Karpas-422 (cell line): Measurements from ENCODE around the gene PATJ. TPM values are rescaled to one million over a fixed set of nuclear protein-coding genes. Genes with fewer than 3 reads are reported as not detected.

Experiments used
- DNase-seq: peaks from one replicate; pipeline ENCODE4 v3.0.0-alpha.2; 2015
- H2AFZ ChIP-seq: fragments of 200-600 bp; sonication (generic); 2 replicates; pipeline ENCODE4 v1.6.1; 2014; ENCODE audit warnings: antibody characterized with exemption, low read length, mixed read lengths
- H3K27ac ChIP-seq: fragments of 200-600 bp; sonication (generic); 2 replicates; pipeline ENCODE4 v1.5.1; 2014; ENCODE audit warnings: mild to moderate bottlenecking, low read length, moderate library complexity
- H3K27me3 ChIP-seq: fragments of 200-600 bp; sonication (generic); 2 replicates; pipeline ENCODE4 v1.6.1; 2014; ENCODE audit warnings: low read length, mixed read lengths
- H3K36me3 ChIP-seq: fragments of 200-600 bp; sonication (generic); 2 replicates; pipeline ENCODE4 v1.6.1; 2014; ENCODE audit warnings: low read length, mixed read lengths; ENCODE audit not compliant: insufficient read depth
- H3K4me1 ChIP-seq: fragments of 200-600 bp; sonication (generic); 2 replicates; pipeline ENCODE4 v1.6.1; 2014; ENCODE audit warnings: mild to moderate bottlenecking, low read length, mixed read lengths
- H3K4me2 ChIP-seq: fragments of 200-600 bp; sonication (generic); 2 replicates; pipeline ENCODE4 v1.6.1; 2014; ENCODE audit warnings: low read length, low read depth, mild to moderate bottlenecking; ENCODE audit not compliant: poor library complexity, severe bottlenecking
- H3K4me3 ChIP-seq: fragments of 200-600 bp; sonication (generic); 2 replicates; pipeline ENCODE4 v1.5.1; 2014; ENCODE audit warnings: mild to moderate bottlenecking, antibody characterized with exemption, low read length, mixed read lengths
- H3K79me2 ChIP-seq: fragments of 200-600 bp; sonication (generic); 2 replicates; pipeline ENCODE4 v1.6.1; 2014; ENCODE audit warnings: mild to moderate bottlenecking, low read length, mixed read lengths
- H3K9ac ChIP-seq: fragments of 200-600 bp; sonication (generic); 2 replicates; pipeline ENCODE4 v1.6.0; 2014; ENCODE audit warnings: low read length
- H3K9me2 ChIP-seq: fragments of 200-600 bp; sonication (generic), shearing (Covaris generic); replicated peaks from 2 replicates; pipeline ENCODE4 v1.6.0; 2014; ENCODE audit warnings: mild to moderate bottlenecking, low read length, moderate library complexity; ENCODE audit not compliant: insufficient read depth
- H3K9me3 ChIP-seq: fragments of 300-700, 200-600 bp; sonication (generic); 2 replicates; pipeline ENCODE4 v1.6.1; 2014; ENCODE audit warnings: low read length, mixed read lengths
- H4K20me1 ChIP-seq: fragments of 200-600 bp; sonication (generic); 2 replicates; pipeline ENCODE4 v1.6.1; 2014; ENCODE audit warnings: mild to moderate bottlenecking, antibody characterized with exemption, low read length, low read depth; ENCODE audit not compliant: insufficient read depth
- total RNA-seq: library from RNA; depleted of rRNA; stranded (reverse); fragments of >200 nt; shearing (Covaris generic); gene quantifications from 2 replicates; pipeline ENCODE4 v1.2.3, GENCODE V29; 2014; ENCODE audit warnings: low replicate concordance

PATJ gene
- total RNA-seq, 1 experiment from 2014 or later, result not detected

DNA sequence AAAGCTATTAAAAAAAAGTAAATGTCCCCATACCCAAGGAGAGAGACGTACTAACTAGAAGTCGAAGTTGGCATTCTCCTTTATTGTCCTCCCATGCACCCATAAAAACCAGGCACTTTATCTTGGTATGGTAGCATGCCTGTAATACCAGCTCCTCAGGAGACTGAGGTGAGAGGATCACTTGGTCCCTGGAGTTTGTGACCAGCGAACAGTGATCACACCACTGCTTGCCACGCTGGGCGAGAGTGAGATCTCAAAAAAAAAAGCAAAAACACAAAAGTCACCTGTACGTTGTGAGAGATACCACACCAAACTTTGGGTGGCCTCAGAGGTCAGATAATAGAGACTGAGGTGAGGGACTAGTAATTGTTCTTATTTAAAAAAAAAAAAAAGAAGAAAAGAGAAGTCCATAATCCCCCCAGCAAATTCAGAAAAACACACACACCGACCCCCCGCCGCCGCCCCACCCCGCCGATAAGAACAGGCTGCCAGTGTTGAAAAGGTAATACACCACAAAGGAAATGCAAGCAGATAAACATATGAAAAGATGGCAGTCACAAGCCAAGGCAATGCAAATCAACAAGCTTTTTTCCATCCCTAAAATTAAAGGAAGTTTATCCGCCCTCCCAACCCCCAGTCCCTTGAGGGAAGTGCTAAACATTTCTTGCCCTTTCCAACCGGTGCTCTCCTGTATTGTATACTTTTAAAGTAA lies 455.9 kb downstream of the PATJ start:
- H3K4me1 ChIP-seq, result no peaks in the 10 kb centered on the region
- no peaks in the 10 kb centered on the region for H3K79me2 ChIP-seq
- no peaks in the 10 kb centered on the region for H3K36me3 ChIP-seq
- H3K4me3 ChIP-seq, result no peak overlapping the region
- no peak overlapping the region for H3K27ac ChIP-seq
- H3K27me3 ChIP-seq, result no peaks in the 10 kb centered on the region
- H4K20me1 ChIP-seq, result no peaks in the 10 kb centered on the region
- H3K9ac ChIP-seq, result no peak overlapping the region
- H3K9me3 ChIP-seq, result no peaks in the 10 kb centered on the region
- H3K4me2 ChIP-seq, result no peak overlapping the region
- H2AFZ ChIP-seq, result no peak overlapping the region
- no peak for DNase-seq
- H3K9me2 ChIP-seq, result no peaks in the 10 kb centered on the region

DNA sequence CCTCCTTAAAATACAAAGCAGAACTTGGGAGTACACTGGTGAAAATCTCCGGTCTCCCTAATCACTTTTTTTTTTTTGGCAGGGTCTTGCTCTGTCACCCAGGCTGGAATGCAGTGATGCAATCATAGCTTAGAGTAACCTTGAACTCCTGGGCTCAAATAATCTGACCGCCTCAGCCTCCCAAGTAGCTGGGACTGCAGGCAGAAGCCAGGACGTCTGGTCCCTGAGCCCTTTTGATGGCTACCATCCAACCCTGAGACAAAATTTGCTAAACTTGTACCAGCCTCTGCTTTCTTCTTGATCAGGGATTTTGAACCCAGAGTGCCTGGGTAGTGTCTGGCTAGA lies 456.5 kb downstream of the PATJ start:
- Histone ChIP-seq H3K27ac (no peak overlapping the region), H3K79me2 (no peaks in the 10 kb centered on the region), H3K4me2 (no peak overlapping the region), H3K9me2 (no peaks in the 10 kb centered on the region), H3K36me3 (no peaks in the 10 kb centered on the region), H3K9ac (no peak overlapping the region), H3K27me3 (no peaks in the 10 kb centered on the region), H4K20me1 (no peaks in the 10 kb centered on the region), H3K4me3 (no peak overlapping the region), H3K4me1 (no peaks in the 10 kb centered on the region), H3K9me3 (no peaks in the 10 kb centered on the region), H2AFZ (no peak overlapping the region)
- no peak for DNase-seq

DNA sequence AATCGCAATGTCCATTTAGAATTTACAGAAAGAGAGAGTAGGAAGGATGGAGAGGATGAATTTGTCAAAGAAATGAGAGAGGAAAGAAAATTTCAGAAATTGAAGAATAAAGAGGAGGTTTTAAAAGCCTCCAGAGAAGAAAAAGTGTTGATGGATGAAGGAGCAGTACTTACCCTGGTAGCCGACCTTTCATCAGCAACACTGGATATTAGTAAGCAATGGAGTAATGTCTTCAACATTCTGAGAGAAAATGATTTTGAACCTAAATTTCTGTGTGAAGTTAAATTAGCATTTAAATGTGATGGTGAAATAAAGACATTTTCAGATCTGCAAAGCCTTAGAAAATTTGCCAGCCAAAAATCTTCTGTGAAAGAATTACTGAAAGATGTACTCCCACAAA lies 464.9 kb downstream of the PATJ start:
- H3K9me2 ChIP-seq, result no peaks in the 10 kb centered on the region
- no peak for DNase-seq
- H3K27ac ChIP-seq, result no peak overlapping the region
- no peaks in the 10 kb centered on the region for H4K20me1 ChIP-seq
- H3K9ac ChIP-seq, result no peak overlapping the region
- H3K4me2 ChIP-seq, result no peak overlapping the region
- H3K9me3 ChIP-seq, result peaks cover 7% of the 10 kb centered on the region; the same call in 1 of the 2 replicates
- no peak overlapping the region for H3K4me3 ChIP-seq
- H3K79me2 ChIP-seq, result no peaks in the 10 kb centered on the region
- no peaks in the 10 kb centered on the region for H3K4me1 ChIP-seq
- no peak overlapping the region for H2AFZ ChIP-seq
- peaks cover 5% of the 10 kb centered on the region; the same call in 1 of the 2 replicates for H3K27me3 ChIP-seq
- no peaks in the 10 kb centered on the region for H3K36me3 ChIP-seq

DNA sequence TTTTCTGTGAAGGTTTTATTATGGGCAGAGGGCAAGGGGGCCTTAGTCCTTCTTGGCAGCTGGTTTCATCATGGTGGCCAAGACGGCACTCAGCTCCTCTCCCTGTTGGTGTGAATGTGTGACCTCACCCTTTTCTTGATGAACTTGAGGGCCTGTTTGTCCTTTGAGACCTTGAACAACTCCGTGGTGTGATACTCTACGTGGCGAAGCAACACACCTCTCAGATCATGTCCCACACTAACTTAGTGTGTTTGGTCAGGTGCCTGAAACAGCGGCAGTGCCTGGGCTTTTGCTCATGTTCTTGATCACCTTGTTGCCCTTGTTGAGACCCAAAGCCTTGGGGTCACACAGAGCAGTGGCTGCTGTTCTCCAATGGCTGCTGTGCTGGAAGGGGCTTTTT lies 465.8 kb downstream of the PATJ start:
- H3K9me2 ChIP-seq, result no peaks in the 10 kb centered on the region
- H3K4me3 ChIP-seq, result no peak overlapping the region
- no peaks in the 10 kb centered on the region for H3K79me2 ChIP-seq
- H3K4me2 ChIP-seq, result no peak overlapping the region
- DNase-seq, result no peak
- peaks cover 5% of the 10 kb centered on the region; the same call in 1 of the 2 replicates for H3K27me3 ChIP-seq
- H4K20me1 ChIP-seq, result no peaks in the 10 kb centered on the region
- H3K9ac ChIP-seq, result no peak overlapping the region
- H3K4me1 ChIP-seq, result no peaks in the 10 kb centered on the region
- no peak overlapping the region for H2AFZ ChIP-seq
- H3K27ac ChIP-seq, result no peak overlapping the region
- peaks cover 7% of the 10 kb centered on the region; the same call in 1 of the 2 replicates for H3K9me3 ChIP-seq
- H3K36me3 ChIP-seq, result no peaks in the 10 kb centered on the region

DNA sequence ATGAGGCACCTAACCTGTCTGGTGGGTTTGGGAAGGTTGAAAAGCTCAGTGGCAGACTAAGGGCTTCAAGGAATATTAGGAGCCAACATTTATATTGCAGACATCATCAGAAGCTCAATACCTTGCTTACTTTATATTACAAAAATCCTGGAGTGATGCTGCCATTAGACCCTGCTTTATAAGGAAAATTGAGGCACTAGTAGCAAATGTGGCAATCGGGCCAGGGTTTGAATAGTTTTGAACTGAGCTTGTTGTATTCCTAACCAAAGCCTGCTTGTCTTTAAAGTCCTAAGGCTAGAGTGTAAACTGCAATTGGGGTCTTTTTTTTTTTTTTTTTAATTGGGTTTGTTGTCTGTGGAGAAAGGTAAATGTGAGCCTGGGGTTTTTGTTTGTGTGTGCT lies 466.7 kb downstream of the PATJ start:
- Histone ChIP-seq H3K4me1 (no peaks in the 10 kb centered on the region), H3K27ac (no peak overlapping the region), H3K9me2 (no peaks in the 10 kb centered on the region), H3K79me2 (no peaks in the 10 kb centered on the region), H4K20me1 (no peaks in the 10 kb centered on the region), H3K4me3 (no peak overlapping the region), H3K36me3 (no peaks in the 10 kb centered on the region), H3K4me2 (no peak overlapping the region), H2AFZ (no peak overlapping the region), H3K9me3 (peaks cover 7% of the 10 kb centered on the region; the same call in 1 of the 2 replicates), H3K27me3 (peaks cover 5% of the 10 kb centered on the region; the same call in 1 of the 2 replicates), H3K9ac (no peak overlapping the region)
- DNase-seq, result no peak

DNA sequence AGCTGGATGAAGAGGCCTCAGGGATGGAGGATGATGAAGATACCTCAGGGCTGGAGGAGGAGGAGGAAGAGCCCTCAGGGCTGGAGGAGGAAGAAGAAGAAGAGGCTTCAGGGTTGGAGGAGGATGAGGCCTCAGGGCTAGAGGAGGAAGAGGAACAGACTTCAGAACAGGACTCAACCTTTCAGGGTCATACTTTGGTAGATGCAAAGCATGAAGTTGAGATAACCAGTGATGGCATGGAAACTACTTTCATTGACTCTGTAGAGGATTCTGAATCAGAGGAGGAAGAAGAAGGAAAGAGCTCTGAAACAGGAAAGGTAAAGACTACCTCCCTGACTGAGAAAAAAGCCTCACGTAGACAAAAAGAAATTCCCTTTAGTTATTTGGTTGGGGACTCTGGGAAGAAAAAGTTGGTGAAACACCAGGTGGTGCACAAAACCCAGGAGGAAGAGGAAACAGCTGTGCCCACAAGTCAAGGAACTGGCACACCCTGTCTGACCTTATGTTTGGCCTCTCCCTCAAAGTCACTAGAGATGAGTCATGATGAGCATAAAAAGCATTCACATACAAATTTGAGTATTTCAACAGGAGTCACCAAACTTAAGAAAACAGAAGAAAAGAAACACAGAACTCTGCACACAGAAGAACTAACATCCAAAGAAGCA lies 467.8 kb downstream of the PATJ start:
- Histone ChIP-seq H4K20me1 (no peaks in the 10 kb centered on the region), H3K9me2 (no peaks in the 10 kb centered on the region)

DNA sequence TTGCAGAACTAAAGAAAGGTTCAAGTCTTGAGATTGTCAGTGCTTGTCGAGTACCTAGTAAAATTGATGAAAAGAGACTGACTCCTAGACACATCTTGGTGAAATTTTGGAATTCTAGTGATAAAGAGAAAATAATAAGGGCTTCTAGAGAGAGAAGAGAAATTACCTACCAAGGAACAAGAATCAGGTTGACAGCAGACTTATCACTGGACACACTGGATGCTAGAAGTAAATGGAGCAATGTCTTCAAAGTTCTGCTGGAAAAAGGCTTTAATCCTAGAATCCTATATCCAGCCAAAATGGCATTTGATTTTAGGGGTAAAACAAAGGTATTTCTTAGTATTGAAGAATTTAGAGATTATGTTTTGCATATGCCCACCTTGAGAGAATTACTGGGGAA lies 468.7 kb downstream of the PATJ start:
- no peaks in the 10 kb centered on the region for H4K20me1 ChIP-seq
- H3K36me3 ChIP-seq, result no peaks in the 10 kb centered on the region
- H3K9me3 ChIP-seq, result peaks cover 7% of the 10 kb centered on the region; the same call in 1 of the 2 replicates
- H3K4me3 ChIP-seq, result no peak overlapping the region
- no peak overlapping the region for H3K9ac ChIP-seq
- no peak overlapping the region for H2AFZ ChIP-seq
- no peak for DNase-seq
- H3K4me2 ChIP-seq, result no peak overlapping the region
- no peaks in the 10 kb centered on the region for H3K4me1 ChIP-seq
- peaks cover 5% of the 10 kb centered on the region; the same call in 1 of the 2 replicates for H3K27me3 ChIP-seq
- no peak overlapping the region for H3K27ac ChIP-seq
- H3K9me2 ChIP-seq, result no peaks in the 10 kb centered on the region
- no peaks in the 10 kb centered on the region for H3K79me2 ChIP-seq

More for the DNA sequence above, 467.8 kb downstream of the PATJ start:
- Histone ChIP-seq H3K27me3 (peaks cover 5% of the 10 kb centered on the region; the same call in 1 of the 2 replicates), H3K4me2 (no peak overlapping the region), H2AFZ (no peak overlapping the region), H3K36me3 (no peaks in the 10 kb centered on the region), H3K9ac (no peak overlapping the region), H3K4me1 (no peaks in the 10 kb centered on the region), H3K4me3 (no peak overlapping the region), H3K79me2 (no peaks in the 10 kb centered on the region), H3K27ac (no peak overlapping the region), H3K9me3 (peaks cover 7% of the 10 kb centered on the region; the same call in 1 of the 2 replicates)
- DNase-seq, result no peak

DNA sequence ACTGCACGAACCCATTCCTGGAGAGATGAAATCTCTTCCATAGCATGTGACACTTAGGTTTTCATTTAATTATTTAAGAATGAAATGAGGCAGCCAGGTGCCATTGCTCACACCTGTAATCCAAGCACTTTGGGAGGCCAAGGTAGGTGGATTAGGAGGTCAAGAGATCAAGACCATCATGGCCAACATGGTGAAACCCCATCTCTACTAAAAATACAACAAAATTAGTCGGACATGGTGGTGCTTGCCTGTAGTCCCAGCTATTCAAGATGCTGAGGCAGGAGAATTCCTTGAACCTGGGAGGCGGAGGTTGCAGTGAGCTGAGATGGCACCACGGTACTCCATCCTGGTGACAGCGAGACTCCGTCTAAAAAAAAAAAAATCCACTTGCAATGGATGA lies 470.1 kb downstream of the PATJ start:
- Histone ChIP-seq H3K9me2 (no peaks in the 10 kb centered on the region), H3K27me3 (peaks cover 5% of the 10 kb centered on the region; the same call in 1 of the 2 replicates), H3K9ac (no peak overlapping the region), H2AFZ (no peak overlapping the region), H3K36me3 (no peaks in the 10 kb centered on the region), H3K27ac (no peak overlapping the region), H3K9me3 (peaks cover 7% of the 10 kb centered on the region; the same call in 1 of the 2 replicates), H4K20me1 (no peaks in the 10 kb centered on the region), H3K4me2 (no peak overlapping the region), H3K4me3 (no peak overlapping the region), H3K79me2 (no peaks in the 10 kb centered on the region), H3K4me1 (no peaks in the 10 kb centered on the region)
- no peak for DNase-seq
